ENCODE measurements around the gene ADK. TPM values are rescaled to one million over a fixed set of nuclear protein-coding genes. Genes with fewer than 3 reads are reported as not detected.

ADK gene
- total and polyA plus RNA-seq, 2 experiments from 2014 or later, result 39.9 to 53.0 TPM

DNA sequence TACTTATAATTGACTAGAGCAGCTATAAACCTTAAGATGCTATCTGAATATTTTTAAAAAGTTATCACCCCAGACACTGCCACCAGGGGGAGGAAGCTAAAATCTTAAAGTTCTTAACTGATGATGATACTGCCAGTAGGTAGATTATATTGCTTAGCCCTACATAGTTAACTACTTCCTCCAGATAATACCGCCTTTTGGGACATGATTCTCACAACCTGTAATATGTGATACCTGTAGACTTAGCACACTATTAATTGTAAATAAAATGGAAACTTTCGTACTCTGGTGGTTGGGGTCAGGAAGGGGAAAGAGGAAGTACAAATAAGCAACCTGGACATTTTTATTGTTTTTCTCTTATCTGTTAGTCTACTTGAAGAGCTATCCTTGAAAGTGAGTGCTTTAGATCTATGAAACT is 268.9 kb downstream of the ADK start:
- Mint-ChIP-seq H3K36me3 (ENCODE audit: low read depth) (peaks cover 26% of the 10 kb centered on the region), H3K4me3 (no peak overlapping the region), H3K27ac (peak overlapping the region; percentile 79), H3K27me3 (ENCODE audit: insufficient read depth, low read depth, poor library complexity) (no peaks in the 10 kb centered on the region), H3K9me3 (peaks cover 22% of the 10 kb centered on the region), H3K4me1 (peaks cover 49% of the 10 kb centered on the region)
- H3F3A ChIP-seq (replicated peaks; ENCODE audit: low read depth), result no peaks in the 10 kb centered on the region
- H3K4me3 ChIP-seq, result no peak overlapping the region
- DNase-seq (ENCODE audit: low spot score), result peak; percentile 60
- H3K4me2 ChIP-seq, result peak overlapping the region; percentile 72
- peak overlapping the region; percentile 32; the same call in 1 of the 2 replicates for H3K27ac ChIP-seq (ENCODE audit: low read depth)
- H3K27me3 ChIP-seq (ENCODE audit: insufficient read depth), result no peaks in the 10 kb centered on the region
- no peak overlapping the region for H2AFZ ChIP-seq
- ATAC-seq, result peak; percentile 64
- no peaks in the 10 kb centered on the region for H4K20me1 ChIP-seq (replicated peaks; ENCODE audit: insufficient read depth)
- H3K79me2 ChIP-seq (replicated peaks; ENCODE audit: insufficient read depth), result no peaks in the 10 kb centered on the region
- H3K4me1 ChIP-seq (ENCODE audit: insufficient read depth), result peaks cover 55% of the 10 kb centered on the region
- no peaks in the 10 kb centered on the region for H3K9me2 ChIP-seq (ENCODE audit: insufficient read depth)
- no peaks in the 10 kb centered on the region for H3K36me3 ChIP-seq (ENCODE audit: insufficient read depth)
- TF ChIP-seq, protein P1, sequence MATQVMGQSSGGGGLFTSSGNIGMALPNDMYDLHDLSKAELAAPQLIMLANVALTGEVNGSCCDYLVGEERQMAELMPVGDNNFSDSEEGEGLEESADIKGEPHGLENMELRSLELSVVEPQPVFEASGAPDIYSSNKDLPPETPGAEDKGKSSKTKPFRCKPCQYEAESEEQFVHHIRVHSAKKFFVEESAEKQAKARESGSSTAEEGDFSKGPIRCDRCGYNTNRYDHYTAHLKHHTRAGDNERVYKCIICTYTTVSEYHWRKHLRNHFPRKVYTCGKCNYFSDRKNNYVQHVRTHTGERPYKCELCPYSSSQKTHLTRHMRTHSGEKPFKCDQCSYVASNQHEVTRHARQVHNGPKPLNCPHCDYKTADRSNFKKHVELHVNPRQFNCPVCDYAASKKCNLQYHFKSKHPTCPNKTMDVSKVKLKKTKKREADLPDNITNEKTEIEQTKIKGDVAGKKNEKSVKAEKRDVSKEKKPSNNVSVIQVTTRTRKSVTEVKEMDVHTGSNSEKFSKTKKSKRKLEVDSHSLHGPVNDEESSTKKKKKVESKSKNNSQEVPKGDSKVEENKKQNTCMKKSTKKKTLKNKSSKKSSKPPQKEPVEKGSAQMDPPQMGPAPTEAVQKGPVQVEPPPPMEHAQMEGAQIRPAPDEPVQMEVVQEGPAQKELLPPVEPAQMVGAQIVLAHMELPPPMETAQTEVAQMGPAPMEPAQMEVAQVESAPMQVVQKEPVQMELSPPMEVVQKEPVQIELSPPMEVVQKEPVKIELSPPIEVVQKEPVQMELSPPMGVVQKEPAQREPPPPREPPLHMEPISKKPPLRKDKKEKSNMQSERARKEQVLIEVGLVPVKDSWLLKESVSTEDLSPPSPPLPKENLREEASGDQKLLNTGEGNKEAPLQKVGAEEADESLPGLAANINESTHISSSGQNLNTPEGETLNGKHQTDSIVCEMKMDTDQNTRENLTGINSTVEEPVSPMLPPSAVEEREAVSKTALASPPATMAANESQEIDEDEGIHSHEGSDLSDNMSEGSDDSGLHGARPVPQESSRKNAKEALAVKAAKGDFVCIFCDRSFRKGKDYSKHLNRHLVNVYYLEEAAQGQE (IDR thresholded peaks at IDR 0.05; ENCODE audit: unreplicated experiment), result no peak
- no peak for TF ChIP-seq NANOG (IDR thresholded peaks at IDR 0.05; ENCODE audit: borderline replicate concordance)
- TF ChIP-seq, protein P2, sequence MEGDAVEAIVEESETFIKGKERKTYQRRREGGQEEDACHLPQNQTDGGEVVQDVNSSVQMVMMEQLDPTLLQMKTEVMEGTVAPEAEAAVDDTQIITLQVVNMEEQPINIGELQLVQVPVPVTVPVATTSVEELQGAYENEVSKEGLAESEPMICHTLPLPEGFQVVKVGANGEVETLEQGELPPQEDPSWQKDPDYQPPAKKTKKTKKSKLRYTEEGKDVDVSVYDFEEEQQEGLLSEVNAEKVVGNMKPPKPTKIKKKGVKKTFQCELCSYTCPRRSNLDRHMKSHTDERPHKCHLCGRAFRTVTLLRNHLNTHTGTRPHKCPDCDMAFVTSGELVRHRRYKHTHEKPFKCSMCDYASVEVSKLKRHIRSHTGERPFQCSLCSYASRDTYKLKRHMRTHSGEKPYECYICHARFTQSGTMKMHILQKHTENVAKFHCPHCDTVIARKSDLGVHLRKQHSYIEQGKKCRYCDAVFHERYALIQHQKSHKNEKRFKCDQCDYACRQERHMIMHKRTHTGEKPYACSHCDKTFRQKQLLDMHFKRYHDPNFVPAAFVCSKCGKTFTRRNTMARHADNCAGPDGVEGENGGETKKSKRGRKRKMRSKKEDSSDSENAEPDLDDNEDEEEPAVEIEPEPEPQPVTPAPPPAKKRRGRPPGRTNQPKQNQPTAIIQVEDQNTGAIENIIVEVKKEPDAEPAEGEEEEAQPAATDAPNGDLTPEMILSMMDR (conservative IDR thresholded peaks at IDR 0.05; ENCODE audit: low read depth in 2 of 2), result peak; percentile 48 to 73
- TF ChIP-seq, protein P3, sequence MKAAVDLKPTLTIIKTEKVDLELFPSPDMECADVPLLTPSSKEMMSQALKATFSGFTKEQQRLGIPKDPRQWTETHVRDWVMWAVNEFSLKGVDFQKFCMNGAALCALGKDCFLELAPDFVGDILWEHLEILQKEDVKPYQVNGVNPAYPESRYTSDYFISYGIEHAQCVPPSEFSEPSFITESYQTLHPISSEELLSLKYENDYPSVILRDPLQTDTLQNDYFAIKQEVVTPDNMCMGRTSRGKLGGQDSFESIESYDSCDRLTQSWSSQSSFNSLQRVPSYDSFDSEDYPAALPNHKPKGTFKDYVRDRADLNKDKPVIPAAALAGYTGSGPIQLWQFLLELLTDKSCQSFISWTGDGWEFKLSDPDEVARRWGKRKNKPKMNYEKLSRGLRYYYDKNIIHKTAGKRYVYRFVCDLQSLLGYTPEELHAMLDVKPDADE (IDR thresholded peaks at IDR 0.05), result no peak

DNA sequence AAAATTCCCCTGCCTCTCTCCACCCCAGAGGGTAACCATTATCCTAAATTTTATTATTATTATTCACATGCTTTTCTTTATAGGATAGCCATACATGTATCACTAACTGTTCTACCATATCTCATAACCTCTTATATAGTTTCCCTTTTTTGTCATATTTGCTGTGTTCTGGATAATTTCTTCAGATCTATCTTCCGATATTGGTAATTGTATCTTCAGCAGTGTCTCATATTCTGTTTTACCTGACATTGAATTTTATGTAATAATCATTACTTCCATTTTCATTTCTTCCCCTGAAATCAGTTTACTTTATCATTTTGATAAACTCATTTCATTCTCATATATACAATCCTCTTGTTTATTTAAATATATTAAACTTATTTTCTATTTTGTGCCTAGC is 273.5 kb downstream of the ADK start:
- Histone ChIP-seq H3K27ac (ENCODE audit: low read depth) (no peak overlapping the region), H3K4me1 (ENCODE audit: insufficient read depth) (peaks cover 24% of the 10 kb centered on the region), H4K20me1 (replicated peaks; ENCODE audit: insufficient read depth) (no peaks in the 10 kb centered on the region), H3K9me2 (ENCODE audit: insufficient read depth) (no peaks in the 10 kb centered on the region), H2AFZ (no peak overlapping the region), H3F3A (replicated peaks; ENCODE audit: low read depth) (no peaks in the 10 kb centered on the region), H3K36me3 (ENCODE audit: insufficient read depth) (no peaks in the 10 kb centered on the region), H3K4me3 (no peak overlapping the region), H3K27me3 (ENCODE audit: insufficient read depth) (no peaks in the 10 kb centered on the region), H3K79me2 (replicated peaks; ENCODE audit: insufficient read depth) (no peaks in the 10 kb centered on the region), H3K4me2 (no peak overlapping the region)
- ATAC-seq (no peak), DNase-seq (ENCODE audit: low spot score) (no peak)
- TF ChIP-seq JUNB (IDR thresholded peaks at IDR 0.05; ENCODE audit: unreplicated experiment), result no peak
- Mint-ChIP-seq H3K4me1 (peaks cover 25% of the 10 kb centered on the region), H3K9me3 (peaks cover 24% of the 10 kb centered on the region), H3K36me3 (ENCODE audit: low read depth) (peaks cover 27% of the 10 kb centered on the region), H3K27me3 (ENCODE audit: insufficient read depth, low read depth, poor library complexity) (peaks cover 2% of the 10 kb centered on the region), H3K4me3 (no peak overlapping the region; the same call in 2 of the 3 replicates), H3K27ac (no peak overlapping the region)
